Activated CD4-positive, alpha-beta memory T cell treated with anti-CD3 and anti-CD28 coated beads for 36 hours (primary cell): Measurements from ENCODE around the gene CTNND1. TPM values are rescaled to one million over a fixed set of nuclear protein-coding genes. Genes with fewer than 3 reads are reported as not detected.
"Not testable (repeated sequence)": the region's sequence is repeated elsewhere in the genome, so short reads cannot be mapped to it uniquely, and the experiment has no call there.

ENCODE experiments used
- CTCF ChIA-PET: fragments of 350-600 bp; sonication (Branson Sonifier 250); formaldehyde crosslinking; loops from one replicate; lab custom pipeline; 2021; ENCODE audit warnings: antibody characterized with exemption, inconsistent platforms; lab: Charles Lee
- POLR2A ChIA-PET: fragments of 350-600 bp; sonication (Branson Sonifier 250); formaldehyde crosslinking; loops from one replicate; lab custom pipeline; 2021; ENCODE audit warnings: antibody characterized with exemption; lab: Charles Lee
- DNase-seq: peaks from one replicate; pipeline ENCODE4 v3.0.0-alpha.2; 2020
- H3K27ac Mint-ChIP-seq: one replicate; pipeline ENCODE4 v1.8.0; 2021; ENCODE audit warnings: mixed read lengths
- H3K27me3 Mint-ChIP-seq: one replicate; pipeline ENCODE4 v1.8.0; 2021; ENCODE audit warnings: mixed read lengths
- H3K36me3 Mint-ChIP-seq: one replicate; pipeline ENCODE4 v1.8.0; 2021; ENCODE audit warnings: mixed read lengths
- H3K4me1 Mint-ChIP-seq: one replicate; pipeline ENCODE4 v1.8.0; 2021; ENCODE audit warnings: low read depth, mixed read lengths
- H3K4me3 Mint-ChIP-seq: one replicate; pipeline ENCODE4 v1.8.0; 2021; ENCODE audit warnings: mild to moderate bottlenecking, mixed read lengths
- H3K9me3 Mint-ChIP-seq: one replicate; pipeline ENCODE4 v1.8.0; 2021; ENCODE audit warnings: mixed read lengths
- intact Hi-C: fragments of 100-400 bp; cut with micrococcal nuclease; formaldehyde crosslinking; loops from one replicate; pipeline ENCODE4 v1.15.1; 2023
- total RNA-seq, 2 experiments: library from RNA; stranded (reverse); gene quantifications; one replicate each; pipeline ENCODE4 v1.2.3, GENCODE V29; 2021

The CTNND1 gene
- total RNA-seq, 2 experiments from 2014 or later = 3.5 to 4.4 TPM

DNA sequence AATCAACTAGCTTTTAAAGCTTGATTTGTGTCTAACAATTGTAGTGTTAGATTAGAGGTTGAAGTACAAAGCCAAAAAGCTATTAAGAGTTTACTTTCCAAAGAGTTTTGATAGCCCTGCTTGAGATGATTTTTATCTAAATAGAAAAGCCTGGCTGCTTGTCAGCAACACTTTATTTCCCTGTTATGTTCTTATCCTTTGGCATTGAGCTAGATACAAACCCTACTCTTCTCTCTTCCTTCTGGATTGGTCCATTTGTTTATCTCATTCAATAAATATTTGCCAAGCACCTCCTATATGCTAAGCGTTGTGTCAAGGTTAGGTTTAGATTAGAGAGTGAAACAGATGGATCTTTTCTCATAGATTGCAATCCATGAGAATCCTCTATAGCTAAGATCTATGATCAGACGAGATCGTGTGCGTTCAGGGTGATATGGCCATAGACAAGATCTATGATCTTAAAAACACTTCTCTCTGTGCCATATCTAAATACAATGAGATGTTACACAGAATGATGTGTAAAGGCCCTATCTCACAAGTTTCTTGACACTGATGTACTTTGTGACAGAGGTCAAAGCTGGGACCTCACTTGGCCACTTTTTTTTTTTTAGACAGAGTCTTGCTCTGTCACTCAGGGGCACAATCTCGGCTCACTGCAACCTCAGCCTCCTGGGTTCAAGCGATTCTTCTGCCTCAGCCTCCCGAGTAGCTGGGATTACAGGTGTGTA, 57.8 kb downstream of the CTNND1 start:
- ChIA-PET CTCF (interaction anchor here (1.7 kb wide), 1 partner anchor 18 kb away, joined by 3 read pairs; no protein-coding TSS in a partner anchor), POLR2A (no interaction called here)
- intact Hi-C loops = no loop called here
- Mint-ChIP-seq H3K9me3 (no peaks in the 10 kb centered on the region), H3K4me1 (peaks cover 9% of the 10 kb centered on the region), H3K36me3 (peaks cover 11% of the 10 kb centered on the region), H3K27ac (no peak overlapping the region), H3K4me3 (no peak overlapping the region), H3K27me3 (peaks cover 3% of the 10 kb centered on the region)
- no peak for DNase-seq

- no peaks in the 10 kb centered on the region for H3K9me3 Mint-ChIP-seq
- H3K27me3 Mint-ChIP-seq = peaks cover 3% of the 10 kb centered on the region
- H3K4me3 Mint-ChIP-seq = no peak overlapping the region
- intact Hi-C loops = no loop called here
- no peaks in the 10 kb centered on the region for H3K4me1 Mint-ChIP-seq
- H3K27ac Mint-ChIP-seq = no peak overlapping the region
- ChIA-PET CTCF (no interaction called here), POLR2A (no interaction called here)
- DNase-seq = no peak
- H3K36me3 Mint-ChIP-seq = no peaks in the 10 kb centered on the region
These were observed 62.3 kb downstream of the CTNND1 start for GRCh38 chr11:57823859-57824258.

- Mint-ChIP-seq H3K36me3 (no peaks in the 10 kb centered on the region), H3K9me3 (no peaks in the 10 kb centered on the region), H3K27ac (no peak overlapping the region), H3K4me3 (no peak overlapping the region), H3K27me3 (peaks cover 18% of the 10 kb centered on the region), H3K4me1 (no peaks in the 10 kb centered on the region)
- intact Hi-C loops = no loop called here
- ChIA-PET CTCF (interaction anchor here (0.7 kb wide), 1 partner anchor 680 kb away, joined by 3 read pairs; no protein-coding TSS in a partner anchor), POLR2A (no interaction called here)
- DNase-seq = no peak
These were observed 73.2 kb downstream of the CTNND1 start for GRCh38 chr11:57834852-57835251.

GRCh38 chr11:57838609-57839008, 77.0 kb downstream of the CTNND1 start:
- CTCF ChIA-PET, H3K27me3 Mint-ChIP-seq, H3K36me3 Mint-ChIP-seq, H3K4me1 Mint-ChIP-seq, H3K9me3 Mint-ChIP-seq, DNase-seq, H3K4me3 Mint-ChIP-seq, H3K27ac Mint-ChIP-seq, intact Hi-C loops: not testable (repeated sequence)
- POLR2A ChIA-PET = interaction anchor here (0.6 kb wide), 1 partner anchor 294 kb away, joined by 3 read pairs; no protein-coding TSS in a partner anchor

GRCh38 chr11:57842873-57843272, 81.3 kb downstream of the CTNND1 start:
- Mint-ChIP-seq H3K4me3 (no peak overlapping the region), H3K27me3 (peaks cover 7% of the 10 kb centered on the region), H3K9me3 (no peaks in the 10 kb centered on the region), H3K36me3 (no peaks in the 10 kb centered on the region), H3K27ac (no peak overlapping the region), H3K4me1 (no peaks in the 10 kb centered on the region)
- DNase-seq = no peak
- ChIA-PET CTCF (no interaction called here), POLR2A (no interaction called here)
- intact Hi-C loops = no loop called here

DNA sequence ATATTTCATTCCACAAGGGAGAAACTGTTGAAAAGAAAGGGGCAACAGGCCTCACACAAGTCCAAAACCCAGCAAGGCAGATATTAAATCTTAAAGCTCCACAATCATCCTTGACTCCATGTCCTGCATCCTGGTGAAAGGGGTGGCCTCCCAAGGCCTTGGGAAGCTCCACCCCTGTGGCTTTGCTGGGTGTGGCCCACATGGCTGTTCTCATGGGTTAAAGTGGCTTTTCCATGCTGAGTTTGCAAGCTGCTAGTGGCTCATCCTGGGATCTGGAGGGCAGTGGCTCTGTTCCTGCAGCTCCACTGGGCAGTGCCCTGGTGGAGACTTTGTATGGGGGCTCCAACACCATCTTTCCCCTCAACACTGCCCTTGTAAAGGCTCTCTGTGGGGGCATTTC, 106.4 kb downstream of the CTNND1 start:
- CTCF ChIA-PET = no interaction called here
- Mint-ChIP-seq H3K36me3 (no peaks in the 10 kb centered on the region), H3K27ac (no peak overlapping the region), H3K4me3 (no peak overlapping the region), H3K4me1 (no peaks in the 10 kb centered on the region), H3K27me3 (peaks cover 6% of the 10 kb centered on the region), H3K9me3 (no peaks in the 10 kb centered on the region)
- POLR2A ChIA-PET = no interaction called here
- no peak for DNase-seq
- intact Hi-C loops = no loop called here

GRCh38 chr11:57868491-57868890, 106.9 kb downstream of the CTNND1 start:
- no peak for DNase-seq
- Mint-ChIP-seq H3K4me3 (no peak overlapping the region), H3K27ac (no peak overlapping the region), H3K36me3 (no peaks in the 10 kb centered on the region), H3K9me3 (no peaks in the 10 kb centered on the region), H3K27me3 (peaks cover 6% of the 10 kb centered on the region), H3K4me1 (no peaks in the 10 kb centered on the region)
- CTCF ChIA-PET = no interaction called here
- intact Hi-C loops = no loop called here
- POLR2A ChIA-PET = no interaction called here

Other genes starting within 250 kb of the CTNND1 start
- 10 to 100 TPM; 23.1 to 23.3 TPM for gene SLC43A1, start 246.1 kb upstream of the CTNND1 start, total RNA-seq
- gene TIMM10, start 231.0 kb upstream of the CTNND1 start, total RNA-seq = 100 to 1,000 TPM; 131 to 134 TPM
- not detected for gene SMTNL1, start 224.2 kb upstream of the CTNND1 start, total RNA-seq
- 100 to 1,000 TPM; 152 to 162 TPM for gene UBE2L6, start 194.1 kb upstream of the CTNND1 start, total RNA-seq
- gene SERPING1, start 164.1 kb upstream of the CTNND1 start, total RNA-seq = under 1 TPM in 1 of 2 experiments, not detected in 1; 0.43 TPM
- gene YPEL4, start 111.9 kb upstream of the CTNND1 start, total RNA-seq = under 1 TPM; 0.43 to 0.73 TPM
- 10 to 100 TPM; 13.9 to 15.2 TPM for gene CLP1, start 104.0 kb upstream of the CTNND1 start, total RNA-seq
- 10 to 100 TPM; 56.8 to 65.5 TPM for gene ZDHHC5, start 93.7 kb upstream of the CTNND1 start, total RNA-seq
- gene MED19, start 49.6 kb upstream of the CTNND1 start, total RNA-seq = 10 to 100 TPM; 12.9 to 14.1 TPM
- gene TMX2, start 49.2 kb upstream of the CTNND1 start, total RNA-seq = 10 to 100 TPM; 54.9 to 57.2 TPM
- gene SELENOH, start 20.3 kb upstream of the CTNND1 start, total RNA-seq = 100 to 1,000 TPM; 235 to 252 TPM
- not detected for gene BTBD18, start 10.0 kb upstream of the CTNND1 start, total RNA-seq